NCI-H526 (cell line): ENCODE results near the gene ZBTB7A.

Experiments used
- DNase-seq, 2 experiments: peaks; one replicate each; lab custom pipeline; 2025; lab: John Stamatoyannopoulos, UW

ZBTB7A gene

DNA sequence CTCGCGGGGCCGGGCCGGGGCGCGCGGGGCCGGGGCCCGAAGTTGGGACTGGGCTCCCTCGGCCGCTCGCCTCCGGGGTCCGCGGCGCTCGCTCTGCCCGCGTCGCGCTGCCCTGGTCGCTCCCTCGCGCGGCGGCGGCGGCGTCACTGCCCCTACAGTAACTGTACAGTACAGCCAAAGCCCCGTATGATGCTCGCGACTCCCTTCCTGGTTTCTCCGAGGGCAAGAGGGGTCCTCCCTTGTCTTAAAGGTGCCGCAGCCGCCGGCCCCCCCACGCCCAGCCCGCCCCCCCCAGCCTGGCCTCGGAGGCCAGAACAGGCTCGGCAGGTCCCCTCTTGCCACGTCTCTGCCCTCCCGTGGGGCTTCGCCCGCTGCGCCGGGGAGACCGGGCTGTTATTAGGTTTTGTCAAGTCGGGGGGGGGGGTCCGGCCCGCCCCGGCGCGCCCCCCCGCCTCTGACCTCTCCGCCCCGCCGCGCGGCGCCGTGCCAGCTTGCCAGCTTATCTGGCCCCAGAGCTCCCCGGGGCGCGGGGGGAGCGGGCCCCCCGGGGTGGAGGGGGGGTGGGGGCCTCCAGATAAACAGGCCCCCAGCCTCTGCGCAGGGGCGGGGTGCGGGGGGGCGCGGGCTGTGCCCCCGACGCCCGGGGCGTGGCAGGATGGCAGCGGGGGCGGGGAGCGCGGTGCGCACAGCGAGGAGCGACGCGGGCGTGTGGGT is at the start of gene ZBTB7A:
Gene ZBTB7A (minus strand): TSS at position 218 of the 714 bp plus-strand sequence. CDS start 11,667 bp downstream, outside the sequence.
- DNase-seq, result peak; percentile 51 to 78

DNA sequence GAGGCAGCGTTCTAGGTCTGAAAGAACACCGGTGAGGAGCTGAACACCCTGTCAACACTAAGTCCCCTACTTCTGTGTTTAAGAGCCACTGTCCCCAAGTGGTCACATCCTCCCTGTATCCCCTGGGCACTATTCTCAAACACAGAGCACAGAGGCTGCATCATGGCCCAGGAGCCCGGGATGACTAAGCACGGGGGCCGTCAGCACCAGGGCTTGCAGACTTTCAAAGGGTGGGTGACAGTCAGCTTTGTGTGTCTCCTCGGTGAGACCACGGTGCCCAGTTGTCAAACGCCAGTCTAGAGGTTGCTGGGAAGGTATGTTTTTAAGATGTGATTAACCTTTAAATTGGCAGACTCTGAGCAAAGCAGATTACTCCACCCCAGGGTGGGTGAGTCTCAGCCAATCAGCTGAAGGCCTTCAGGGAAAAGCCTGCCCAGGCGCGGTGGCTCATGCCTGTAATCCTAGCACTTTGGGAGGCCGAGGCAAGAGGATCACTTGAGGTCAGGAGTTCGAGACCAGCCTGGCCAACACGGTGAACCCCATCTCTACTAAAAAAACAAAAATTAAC is 49.2 kb upstream of the ZBTB7A start:
- DNase-seq, result no peak

- no peak for DNase-seq
Observed at GRCh38 chr19:4115050-4115817, 48.5 kb upstream of the ZBTB7A start.

- no peak for DNase-seq
Observed at GRCh38 chr19:4114181-4114580, 47.5 kb upstream of the ZBTB7A start.

DNA sequence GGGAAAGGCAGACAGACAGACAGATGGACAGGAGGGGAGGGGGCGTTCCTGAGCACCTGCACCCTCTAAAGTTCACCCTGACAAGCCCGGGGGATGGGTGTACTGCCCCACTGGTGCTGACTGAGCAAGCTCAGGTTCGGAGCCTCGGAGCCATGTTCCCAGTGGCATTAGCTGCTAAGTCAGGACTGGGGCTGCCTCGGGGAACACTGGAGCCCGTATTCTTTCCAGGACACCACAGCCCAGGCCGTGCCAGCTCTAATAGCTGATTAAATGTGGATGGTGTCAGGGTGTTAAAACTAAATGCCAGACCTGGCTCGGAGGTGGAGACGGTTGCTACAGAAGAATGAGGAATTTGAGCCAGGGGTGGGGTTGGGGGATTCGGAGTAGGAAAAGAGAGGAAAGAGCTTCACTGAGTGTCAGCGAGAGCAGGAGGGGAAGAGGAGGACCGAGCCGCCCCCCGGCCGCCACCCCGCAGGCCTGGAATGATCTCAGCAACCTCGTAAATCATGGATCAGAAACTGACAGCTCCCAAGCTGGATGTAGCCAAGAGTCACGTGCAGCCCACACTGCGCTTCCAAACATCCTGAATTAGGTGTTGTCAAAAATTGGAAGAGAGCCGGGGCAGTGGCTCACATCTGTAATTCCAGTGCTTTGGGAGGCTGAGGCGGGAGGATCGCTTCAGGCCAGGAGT is 46.8 kb upstream of the ZBTB7A start:
- no peak for DNase-seq

DNA sequence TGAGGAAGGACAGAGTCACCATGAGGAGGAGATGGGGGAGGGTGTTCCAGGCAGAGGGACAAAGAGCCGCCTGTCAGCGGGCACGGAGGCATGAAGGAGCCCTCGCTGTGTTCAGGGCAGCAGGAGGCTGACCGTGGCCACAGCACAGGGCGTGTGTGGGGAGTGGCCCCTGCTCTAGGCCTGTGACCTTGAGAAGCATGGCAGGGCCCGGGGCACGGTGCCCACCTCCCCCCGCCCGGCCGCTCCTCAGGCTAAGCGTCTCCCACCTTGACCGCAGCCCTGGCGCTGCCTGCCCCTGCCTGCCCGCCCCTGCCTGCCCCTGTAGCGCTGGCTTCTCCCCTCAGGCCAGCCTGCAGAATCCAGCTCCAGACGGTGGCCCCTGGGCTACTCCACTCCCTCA is 45.7 kb upstream of the ZBTB7A start:
- DNase-seq, result no peak

DNA sequence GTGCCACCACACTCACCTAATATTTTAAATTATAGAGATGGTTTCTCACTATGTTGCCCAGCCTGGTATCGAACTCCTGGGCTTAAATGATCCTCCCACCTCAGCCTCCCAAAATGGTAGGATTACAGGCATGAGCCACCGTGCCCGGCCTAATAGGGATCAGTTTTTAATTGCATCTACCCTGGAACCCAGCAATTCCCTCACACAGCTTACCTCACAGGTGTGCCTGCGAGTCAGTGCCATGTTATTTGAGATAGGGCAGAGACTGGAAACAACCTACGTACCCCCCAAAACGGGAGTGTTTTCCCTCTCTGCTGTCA is 42.9 kb upstream of the ZBTB7A start:
- no peak for DNase-seq

GRCh38 chr19:4108767-4109625 is 42.3 kb upstream of the ZBTB7A start:
- DNase-seq, result no peak

GRCh38 chr19:4103080-4103433 is 36.4 kb upstream of the ZBTB7A start:
- no peak for DNase-seq

DNA sequence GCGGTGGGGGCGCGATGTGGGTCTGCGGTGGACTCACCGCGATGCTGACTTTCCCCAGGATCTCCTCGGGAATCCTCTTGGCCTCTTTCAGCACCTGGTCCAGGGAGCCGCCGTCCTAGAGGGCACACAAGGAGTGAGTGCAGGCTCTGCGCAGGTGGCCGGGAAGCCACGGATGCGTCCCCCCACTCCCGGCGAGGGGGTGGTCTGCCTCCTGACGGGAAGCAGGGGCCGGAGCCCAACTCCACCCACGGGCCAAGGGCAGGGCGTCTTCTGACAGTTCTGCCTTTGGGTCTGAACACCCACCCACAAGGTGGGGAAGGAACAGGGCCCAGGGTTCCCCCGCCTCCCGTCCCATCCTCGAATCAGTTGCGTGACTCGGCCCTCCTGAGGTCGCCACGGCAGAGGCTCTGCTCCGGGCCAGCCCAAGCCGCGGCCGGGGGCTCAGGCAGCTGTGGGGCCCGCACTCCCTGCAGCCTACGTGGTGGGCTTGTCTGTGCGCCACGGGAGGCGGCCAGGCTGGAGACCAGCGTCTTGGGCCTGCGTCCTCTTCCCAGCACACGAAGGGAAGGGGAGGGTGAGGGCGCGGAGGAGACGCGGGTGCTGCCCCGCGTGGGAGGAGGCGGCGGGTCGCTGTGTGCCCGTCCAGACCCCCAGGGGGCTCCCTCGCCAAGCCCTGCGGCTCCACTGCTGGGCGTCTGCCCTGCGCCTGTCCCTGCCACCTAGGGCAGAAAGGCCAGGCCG is 35.8 kb upstream of the ZBTB7A start:
- DNase-seq, result no peak

GRCh38 chr19:4101496-4101770 is 34.7 kb upstream of the ZBTB7A start:
- no peak for DNase-seq

GRCh38 chr19:4100647-4101495 is 34.2 kb upstream of the ZBTB7A start:
- no peak for DNase-seq

DNA sequence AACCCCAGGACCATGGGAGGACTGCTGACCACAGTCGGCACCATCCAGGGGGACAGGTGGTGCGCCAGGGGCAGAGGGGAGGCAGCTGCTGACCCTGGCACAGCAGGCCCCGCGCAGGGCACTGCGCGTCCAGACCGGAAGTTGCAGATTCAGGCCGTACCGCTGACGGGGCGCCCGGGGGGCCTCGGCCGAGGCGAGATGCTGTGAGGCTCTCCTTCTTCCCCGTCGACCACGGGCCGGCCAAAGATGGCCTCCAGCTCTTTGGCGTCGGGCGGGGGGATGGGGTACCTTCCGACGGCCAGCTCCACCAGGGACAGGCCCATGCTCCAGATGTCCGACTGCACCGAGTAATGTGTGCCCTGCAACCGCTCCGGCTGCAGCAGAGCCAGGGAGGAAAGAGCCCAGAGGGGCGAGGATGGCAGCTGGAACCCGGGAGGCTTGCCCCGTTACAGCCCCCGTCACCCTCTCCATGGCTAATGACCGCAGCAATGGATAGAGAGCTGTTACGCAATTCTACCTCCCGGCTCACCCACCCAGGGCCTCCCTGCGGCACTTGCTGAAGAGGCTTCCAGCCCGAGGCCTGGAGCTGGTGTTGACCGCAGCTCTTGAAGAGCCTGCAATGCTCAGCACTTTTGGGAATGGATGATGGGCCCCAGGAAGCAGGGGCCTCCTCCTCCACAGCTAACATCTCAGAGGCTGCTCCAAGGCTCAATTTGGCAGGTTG is 32.5 kb upstream of the ZBTB7A start:
- no peak for DNase-seq

GRCh38 chr19:4098493-4098892 is 31.8 kb upstream of the ZBTB7A start:
- DNase-seq, result no peak

DNA sequence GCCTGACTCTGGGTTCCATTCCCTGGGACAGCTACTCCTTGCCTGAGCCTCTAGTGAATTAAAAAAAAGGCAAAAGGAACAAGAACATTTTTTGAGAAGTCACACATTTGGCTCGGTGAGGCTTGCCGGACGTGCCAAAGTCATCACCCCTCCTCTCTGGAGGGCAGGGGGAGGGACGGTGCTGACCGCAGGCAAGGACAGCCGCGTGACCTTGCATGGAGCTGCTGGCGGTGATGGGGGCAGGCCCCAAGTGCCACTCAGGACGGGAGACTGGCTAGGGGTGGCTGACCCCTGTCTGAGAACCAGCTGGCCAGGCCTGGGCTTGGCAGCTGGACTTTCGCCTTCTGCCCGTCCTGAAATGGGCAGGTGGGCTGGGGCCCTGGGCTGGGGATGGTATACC is 30.8 kb upstream of the ZBTB7A start:
- DNase-seq, result no peak

GRCh38 chr19:4096049-4096892 is 29.6 kb upstream of the ZBTB7A start:
- DNase-seq, result no peak

- no peak for DNase-seq
Observed at GRCh38 chr19:4095488-4095844, 28.8 kb upstream of the ZBTB7A start.

GRCh38 chr19:4094761-4095487 is 28.2 kb upstream of the ZBTB7A start:
- DNase-seq, result no peak
